GM18907 (cell line): ENCODE data around the gene CLCN7.
A peak's percentile ranks its signal among the peaks of the same experiment; 100 is the strongest.

Experiments
- ATAC-seq: cut with Tn5 transposase; IDR thresholded peaks from one replicate; pipeline ENCODE4 v1.9.1; 2021; ENCODE audit warnings: mild to moderate bottlenecking, moderate library complexity; ENCODE audit not compliant: unreplicated experiment

The CLCN7 gene

GRCh38 chr16:1432388-1433262 is 42.2 kb downstream of the CLCN7 start:
- no peak for ATAC-seq

GRCh38 chr16:1431497-1432270 is 43.1 kb downstream of the CLCN7 start:
- ATAC-seq = no peak

DNA sequence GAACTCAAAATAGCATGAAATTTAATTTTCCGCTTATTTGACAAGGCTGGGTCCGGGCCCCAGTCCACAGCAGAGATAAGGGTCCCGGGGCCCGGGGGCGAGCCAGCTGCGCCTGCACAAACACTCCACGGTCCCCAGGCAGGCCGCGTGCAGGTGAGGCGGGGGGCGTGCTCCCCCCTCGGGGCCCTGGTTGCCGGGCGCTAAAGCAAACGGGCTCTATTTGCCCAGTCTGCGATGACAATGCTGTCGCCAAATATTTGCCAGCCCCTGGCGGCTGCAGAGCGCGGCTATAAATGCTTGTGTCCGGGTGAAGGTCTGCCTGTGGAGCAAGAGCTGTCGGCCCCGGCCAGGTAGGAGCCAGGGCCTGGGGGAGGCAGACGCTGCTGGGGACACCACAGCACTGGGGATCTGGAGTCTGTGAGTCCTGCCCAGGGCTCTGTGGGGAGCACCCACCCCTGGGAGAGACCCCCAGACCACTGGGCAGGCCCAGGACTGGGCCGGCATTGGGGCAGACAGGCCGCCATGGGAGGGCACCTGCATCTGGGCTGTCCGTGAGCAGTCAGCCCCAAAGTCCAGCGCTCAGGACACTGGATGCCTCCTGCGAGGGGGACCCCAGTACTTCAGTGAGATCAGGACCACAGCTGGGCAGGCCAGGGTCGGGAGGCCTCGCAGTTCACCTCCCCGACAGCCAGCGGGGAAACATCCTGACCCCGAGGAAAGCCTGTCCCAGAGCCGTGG is 43.9 kb downstream of the CLCN7 start, which contains the start of gene PERCC1:
TSS of gene PERCC1 (plus strand) at position 320 of the 738 bp plus-strand sequence. CDS start 1,516 bp downstream, outside the sequence.
- ATAC-seq = no peak

- ATAC-seq = no peak
Measured at GRCh38 chr16:1430214-1430758, 44.5 kb downstream of the CLCN7 start.

DNA sequence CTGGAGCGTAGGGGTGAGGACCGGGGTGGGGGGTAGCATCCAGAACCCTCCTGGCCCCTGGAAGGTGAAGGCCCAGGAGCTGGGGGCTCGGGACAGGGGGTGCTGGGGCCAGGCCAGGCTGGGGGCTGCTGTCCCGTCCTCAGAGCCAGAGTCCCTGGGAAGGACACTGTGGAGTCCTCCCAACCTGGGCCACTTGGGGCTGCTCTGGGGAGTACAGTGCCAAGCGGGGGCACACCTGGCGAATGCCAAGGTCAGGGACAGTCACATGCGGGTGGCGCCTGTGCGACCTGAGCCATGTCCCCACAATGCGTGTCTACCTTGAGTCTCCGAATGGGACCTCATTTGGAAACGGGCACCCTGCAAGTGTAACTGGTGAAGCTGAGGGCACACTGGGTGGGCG is 45.2 kb downstream of the CLCN7 start:
- no peak for ATAC-seq

GRCh38 chr16:1429012-1429411 is 45.8 kb downstream of the CLCN7 start:
- no peak for ATAC-seq

DNA sequence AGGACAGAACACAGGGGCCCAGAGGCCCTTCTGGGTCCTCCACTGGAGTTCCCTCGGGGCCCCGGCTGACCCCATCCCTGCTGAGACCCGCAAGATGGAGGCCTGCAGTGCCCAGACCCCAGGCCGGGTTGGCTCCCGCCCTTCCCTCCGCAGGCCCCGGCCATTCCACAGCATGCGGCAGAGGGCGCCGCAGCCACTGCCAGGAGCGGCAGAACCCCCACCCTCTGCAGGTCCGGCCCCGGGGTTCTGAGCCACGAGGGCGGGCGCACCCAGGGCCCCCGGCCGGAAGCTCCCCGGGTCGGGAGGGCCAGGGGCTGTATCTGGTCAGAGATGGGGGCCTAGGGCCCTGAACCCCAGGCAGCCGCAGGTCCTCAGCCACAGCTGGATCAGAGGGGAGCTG is 46.3 kb downstream of the CLCN7 start:
- ATAC-seq = no peak

GRCh38 chr16:1427473-1428461 is 47.1 kb downstream of the CLCN7 start:
- no peak for ATAC-seq

DNA sequence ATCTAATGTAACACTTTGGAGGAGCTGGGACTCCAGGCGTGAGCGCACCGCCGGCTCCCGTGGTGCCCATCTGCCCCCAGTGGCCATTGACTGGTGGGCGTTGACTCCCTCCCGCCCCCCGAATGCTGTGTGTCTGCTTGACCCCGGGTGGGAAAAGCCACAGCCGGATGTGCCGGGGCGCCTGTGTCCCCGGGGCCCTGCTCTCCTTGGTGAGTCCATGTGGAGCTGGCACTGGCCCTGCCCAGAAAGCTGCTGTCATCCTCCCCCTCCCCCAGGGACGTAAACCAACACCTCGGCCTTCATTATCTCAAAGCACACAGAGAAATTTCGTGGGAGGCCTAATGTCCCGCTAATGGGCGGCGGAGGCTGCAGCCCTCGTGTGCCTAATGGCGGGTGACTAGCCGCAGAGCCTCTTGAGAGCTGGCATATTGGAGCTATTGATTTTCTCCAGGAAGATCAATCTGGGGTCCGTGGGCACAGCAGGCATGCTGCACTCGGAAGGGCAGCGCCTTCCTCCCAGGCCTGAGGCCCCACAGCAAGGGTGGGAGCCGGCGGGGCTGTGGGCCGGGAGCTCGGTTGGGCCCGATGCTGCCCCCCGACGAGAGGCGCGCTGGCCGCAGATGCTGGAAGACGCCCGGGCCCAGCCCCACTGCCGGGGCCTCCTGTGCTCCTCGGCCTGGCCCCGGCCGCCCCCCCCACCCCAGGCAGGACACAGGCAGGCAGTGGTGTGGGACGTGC is 47.9 kb downstream of the CLCN7 start:
- no peak for ATAC-seq

DNA sequence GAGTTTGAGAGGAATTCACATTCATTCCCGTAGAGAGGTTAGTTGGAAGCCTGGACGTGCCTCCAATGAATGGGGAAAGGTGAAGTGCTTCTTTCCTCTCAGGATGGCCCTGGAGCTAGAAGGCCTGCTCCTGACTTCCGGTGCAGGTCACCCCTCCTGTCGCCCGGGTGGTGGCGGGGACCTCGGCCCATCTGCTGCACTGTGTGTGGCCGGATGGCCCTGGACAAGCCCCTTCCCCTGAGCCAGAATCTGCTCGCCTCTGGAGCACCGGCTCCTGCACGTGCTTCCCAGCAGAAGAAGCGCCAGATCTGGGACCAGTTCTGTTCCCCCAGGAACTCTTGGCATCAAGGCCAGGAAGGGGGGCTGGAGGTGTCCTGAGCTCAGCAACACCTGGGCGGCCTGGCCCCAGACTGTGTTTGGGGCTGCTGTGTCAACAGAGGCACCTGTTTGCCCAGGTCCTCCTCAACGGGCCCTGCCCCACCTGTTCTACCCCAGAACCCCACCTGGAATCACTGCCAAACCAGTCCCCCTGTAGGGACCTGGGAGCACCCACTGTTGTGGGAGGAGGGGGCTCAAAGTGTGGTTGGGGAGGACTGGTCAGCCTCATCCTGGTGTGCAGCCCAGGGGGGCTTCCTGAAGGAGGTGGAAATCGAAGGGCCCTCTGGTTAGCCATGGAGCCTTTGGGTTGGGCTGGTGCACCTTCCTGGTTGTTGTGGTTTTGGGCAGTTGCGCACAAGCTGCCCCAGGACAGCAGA is 49.0 kb downstream of the CLCN7 start:
- no peak for ATAC-seq

DNA sequence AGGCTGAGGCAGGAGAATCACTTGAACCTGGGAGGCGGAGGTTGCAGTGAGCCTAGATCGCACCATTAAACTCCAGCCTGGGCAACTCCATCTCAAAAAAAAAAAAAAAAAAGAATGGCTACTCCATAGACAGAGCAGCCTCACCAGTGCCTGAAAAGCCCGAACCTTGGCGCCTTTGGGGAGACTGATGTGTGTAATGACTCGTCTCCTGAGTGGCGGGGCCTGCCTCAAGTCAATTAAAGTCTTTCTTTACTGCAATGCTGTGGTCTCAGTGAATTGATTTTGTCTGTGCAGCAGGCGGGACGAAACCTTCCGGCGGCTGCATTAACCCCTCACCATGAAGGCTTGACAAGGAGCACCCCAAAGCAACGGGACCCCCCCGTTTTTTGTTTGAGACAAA is 50.8 kb downstream of the CLCN7 start:
- no peak for ATAC-seq

GRCh38 chr16:1422076-1422475 is 52.8 kb downstream of the CLCN7 start:
- no peak for ATAC-seq

GRCh38 chr16:1420111-1420539 is 54.7 kb downstream of the CLCN7 start:
- ATAC-seq = peak; percentile 23

DNA sequence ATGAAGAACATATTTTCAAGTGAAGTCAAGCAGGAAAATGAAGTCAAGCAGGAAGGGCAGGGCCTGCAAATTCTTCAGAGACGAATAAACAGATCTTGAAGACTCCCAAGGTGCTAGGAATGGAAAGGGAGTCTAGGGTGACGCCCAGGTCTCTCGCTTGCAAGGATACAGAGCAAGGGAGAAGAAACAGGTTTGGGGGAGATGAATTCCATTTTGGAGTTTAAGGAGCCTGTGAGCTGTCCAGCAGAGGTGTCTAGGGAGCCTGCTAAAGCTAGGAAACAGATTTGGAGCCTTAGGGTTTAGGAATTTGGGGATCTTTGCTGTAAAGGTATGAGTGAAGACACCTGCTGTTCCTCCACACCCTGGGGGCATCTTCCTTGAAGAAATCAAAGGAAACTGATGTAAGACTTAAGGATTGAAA is 58.3 kb downstream of the CLCN7 start:
- ATAC-seq = no peak

DNA sequence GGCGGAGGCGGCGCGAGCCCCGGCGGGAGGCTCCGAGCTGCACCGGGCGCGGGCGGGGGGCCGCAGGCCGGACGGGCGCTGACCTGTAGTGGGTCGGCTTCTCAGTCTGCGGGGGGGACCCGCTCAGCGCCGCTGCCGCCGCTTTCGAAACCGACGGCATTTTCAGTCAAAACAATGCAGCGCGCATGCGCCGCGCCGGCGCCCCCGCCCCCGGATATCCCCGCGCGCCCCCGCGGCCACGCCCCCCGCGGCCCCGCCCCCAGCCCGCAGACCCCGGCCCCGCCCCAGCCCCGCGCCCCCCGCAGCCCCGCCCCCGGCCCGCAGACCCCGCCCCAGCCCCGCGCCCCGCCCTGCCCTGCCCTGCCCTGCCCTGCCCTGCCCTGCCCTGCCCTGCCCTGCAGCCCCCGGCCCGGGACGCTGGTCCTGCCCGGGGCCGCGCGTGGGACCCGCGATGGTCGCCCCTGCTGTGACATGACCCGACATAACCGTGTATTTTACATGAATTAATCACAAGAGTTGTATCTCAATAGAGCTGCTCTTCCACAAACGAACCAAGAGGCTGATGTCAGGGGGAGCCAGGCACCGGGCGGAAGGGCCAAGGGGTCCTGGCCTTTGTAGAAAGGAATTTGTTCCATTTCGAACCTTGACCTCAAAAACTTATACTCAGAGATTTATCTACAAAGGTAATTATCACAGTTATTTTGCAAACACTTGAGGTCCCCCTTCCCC is 60.1 kb downstream of the CLCN7 start, which contains the start of gene UNKL:
TSS of gene UNKL (minus strand) at position 173 of the 729 bp plus-strand sequence. CDS start at position 160, 13 bp downstream.
- peak; percentile 38 for ATAC-seq

GRCh38 chr16:1413684-1414531 is 60.9 kb downstream of the CLCN7 start:
- ATAC-seq = peak; percentile 49

GRCh38 chr16:1412847-1413246 is 62.0 kb downstream of the CLCN7 start:
- no peak for ATAC-seq
